Gastroesophageal sphincter (tissue), 4 donors: ENCODE results near the gene DNAI1. TPM values are rescaled to one million over a fixed set of nuclear protein-coding genes. Genes with fewer than 3 reads are reported as not detected.

Source experiments
- ATAC-seq: fragments of 150-250 bp; one replicate; pipeline ENCODE4 v1.9.1; 2016; ENCODE audit warnings: mild to moderate bottlenecking, moderate library complexity
- H3K27ac ChIP-seq, 4 donors: fragments of 200-600 bp; sonication (generic) in 3 of 4; 1 replicate in 3 of 4; 2 replicates in 1 of 4; pipeline ENCODE4 v1.5.1; 2016 to 2019
- H3K27me3 ChIP-seq: fragments of 200-600 bp; sonication (generic); one replicate; pipeline ENCODE4 v1.5.1; 2019
- H3K36me3 ChIP-seq, 2 donors: fragments of 200-600 bp; sonication (generic); one replicate each; pipeline ENCODE4 v1.5.1; 2019; ENCODE audit warnings: control low read depth in 1 of 2
- H3K4me1 ChIP-seq, 3 donors: fragments of 200-600 bp; sonication (generic); 1 replicate in 2 of 3; 2 replicates in 1 of 3; pipeline ENCODE4 v1.5.1; 2016 to 2019; ENCODE audit warnings: control low read depth in 2 of 3
- H3K4me3 ChIP-seq, 2 donors: fragments of 200-600 bp; sonication (generic); one replicate each; pipeline ENCODE4 v1.5.1; 2019; ENCODE audit warnings: mild to moderate bottlenecking in 1 of 2, moderate library complexity in 1 of 2
- H3K9me3 ChIP-seq, 3 donors: fragments of 200-600 bp; sonication (generic); one replicate each; pipeline ENCODE4 v1.5.1; 2017 to 2019; ENCODE audit warnings: control low read depth in 2 of 3
- EP300 ChIP-seq: sonication (generic); formaldehyde crosslinking; IDR thresholded peaks from one replicate; pipeline ENCODE4 v1.6.1; 2017; ENCODE audit warnings: antibody characterized with exemption, mild to moderate bottlenecking
- POLR2A ChIP-seq, 2 donors: fragments of 450-650 bp; IDR thresholded peaks; one replicate each; pipeline ENCODE4 v1.6.1; 2017; ENCODE audit warnings: antibody characterized with exemption in 2 of 2, mild to moderate bottlenecking in 2 of 2, moderate library complexity in 1 of 2
- POLR2AphosphoS5 ChIP-seq: sonication (generic); formaldehyde crosslinking; IDR thresholded peaks from one replicate; pipeline ENCODE4 v1.6.1; 2017; ENCODE audit warnings: antibody characterized with exemption
- WGBS, 2 donors: methylation state at CpG; one replicate each; pipeline ENCODE4 v1.1.5; 2018; ENCODE audit warnings: low coverage in 1 of 2; 5-methylcytosine and 5-hydroxymethylcytosine counted together
- total RNA-seq, 4 donors: library from RNA; depleted of rRNA; stranded (reverse); fragments of >200 nt; gene quantifications; one replicate each; pipeline ENCODE4 v1.1.0, GENCODE V29; 2016
- TF ChIP-seq, protein P1 (sequence below), 4 experiments: fragments of 200-600 bp in 2 of 4; fragments of 450-650 bp in 2 of 4; sonication (generic) in 1 of 4; IDR thresholded peaks; one replicate each; pipeline ENCODE4 v1.5.1; 2017 to 2019; ENCODE audit warnings: antibody characterized with exemption in 4 of 4, mild to moderate bottlenecking in 2 of 4, moderate library complexity in 2 of 4

The DNAI1 gene
- total RNA-seq, 4 donors from 2014 or later, result not detected

GRCh38 chr9:34459356-34459755, 751 bp downstream of the DNAI1 start:
- Histone ChIP-seq H3K4me1 (peaks cover 0 to 41% (median 13%) of the 10 kb centered on the region in 3 donors), H3K27me3 (no peaks in the 10 kb centered on the region), H3K27ac (no peak overlapping the region), H3K4me3 (no peak overlapping the region), H3K36me3 (no peaks in the 10 kb centered on the region), H3K9me3 (no peaks in the 10 kb centered on the region)
- no peak for ATAC-seq
- whole genome bisulfite sequencing, 2 donors, result 11 to 84% methylated on average over 1 to 10 of the region's 14 CpGs
- TF ChIP-seq, protein P1, sequence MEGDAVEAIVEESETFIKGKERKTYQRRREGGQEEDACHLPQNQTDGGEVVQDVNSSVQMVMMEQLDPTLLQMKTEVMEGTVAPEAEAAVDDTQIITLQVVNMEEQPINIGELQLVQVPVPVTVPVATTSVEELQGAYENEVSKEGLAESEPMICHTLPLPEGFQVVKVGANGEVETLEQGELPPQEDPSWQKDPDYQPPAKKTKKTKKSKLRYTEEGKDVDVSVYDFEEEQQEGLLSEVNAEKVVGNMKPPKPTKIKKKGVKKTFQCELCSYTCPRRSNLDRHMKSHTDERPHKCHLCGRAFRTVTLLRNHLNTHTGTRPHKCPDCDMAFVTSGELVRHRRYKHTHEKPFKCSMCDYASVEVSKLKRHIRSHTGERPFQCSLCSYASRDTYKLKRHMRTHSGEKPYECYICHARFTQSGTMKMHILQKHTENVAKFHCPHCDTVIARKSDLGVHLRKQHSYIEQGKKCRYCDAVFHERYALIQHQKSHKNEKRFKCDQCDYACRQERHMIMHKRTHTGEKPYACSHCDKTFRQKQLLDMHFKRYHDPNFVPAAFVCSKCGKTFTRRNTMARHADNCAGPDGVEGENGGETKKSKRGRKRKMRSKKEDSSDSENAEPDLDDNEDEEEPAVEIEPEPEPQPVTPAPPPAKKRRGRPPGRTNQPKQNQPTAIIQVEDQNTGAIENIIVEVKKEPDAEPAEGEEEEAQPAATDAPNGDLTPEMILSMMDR (IDR thresholded peaks at IDR 0.05), result no peak
- TF ChIP-seq EP300, result no peak
- no peak for TF ChIP-seq POLR2A (IDR thresholded peaks at IDR 0.05)
- TF ChIP-seq POLR2AphosphoS5, result no peak

GRCh38 chr9:34459941-34460340, 1.3 kb downstream of the DNAI1 start:
- Histone ChIP-seq H3K36me3 (no peaks in the 10 kb centered on the region), H3K4me3 (no peak overlapping the region), H3K27ac (no peak overlapping the region), H3K9me3 (no peaks in the 10 kb centered on the region), H3K4me1 (peaks cover 0 to 35% (median 7%) of the 10 kb centered on the region in 3 donors), H3K27me3 (no peaks in the 10 kb centered on the region)
- TF ChIP-seq POLR2AphosphoS5 (no peak), POLR2A (IDR thresholded peaks at IDR 0.05) (no peak), EP300 (no peak)
- TF ChIP-seq, protein P1 (IDR thresholded peaks at IDR 0.05), result no peak
- WGBS, 2 donors, result 58 to 59% methylated on average over 3 of the region's 3 CpGs
- ATAC-seq, result no peak

GRCh38 chr9:34463098-34463900, 4.7 kb downstream of the DNAI1 start:
- Histone ChIP-seq H3K36me3 (no peaks in the 10 kb centered on the region), H3K9me3 (no peaks in the 10 kb centered on the region), H3K27me3 (no peaks in the 10 kb centered on the region), H3K4me1 (peaks cover 0 to 11% (median 0%) of the 10 kb centered on the region in 3 donors), H3K4me3 (no peak overlapping the region), H3K27ac (no peak overlapping the region)
- TF ChIP-seq, protein P1 (IDR thresholded peaks at IDR 0.05), result no peak
- TF ChIP-seq POLR2AphosphoS5, result no peak
- TF ChIP-seq EP300, result no peak
- WGBS, 2 donors, result 35 to 39% methylated on average over 5 of the region's 5 CpGs
- no peak for ATAC-seq

- 74 to 75% methylated on average over 2 of the region's 2 CpGs for WGBS, 2 donors
- H3K9me3 ChIP-seq, result no peaks in the 10 kb centered on the region
- H3K36me3 ChIP-seq, result no peaks in the 10 kb centered on the region
- ATAC-seq, result no peak
- H3K4me1 ChIP-seq, result peaks cover 0 to 8% (median 0%) of the 10 kb centered on the region in 3 donors
- H3K27me3 ChIP-seq, result no peaks in the 10 kb centered on the region
- TF ChIP-seq, protein P1 (IDR thresholded peaks at IDR 0.05), result no peak
- TF ChIP-seq POLR2AphosphoS5, result no peak
- TF ChIP-seq EP300, result no peak
- no peak for TF ChIP-seq POLR2A (IDR thresholded peaks at IDR 0.05)
- H3K27ac ChIP-seq, result no peak overlapping the region
- no peak overlapping the region for H3K4me3 ChIP-seq
Observed at GRCh38 chr9:34463901-34464232, 5.3 kb downstream of the DNAI1 start.

- Histone ChIP-seq H3K27me3 (no peaks in the 10 kb centered on the region), H3K36me3 (no peaks in the 10 kb centered on the region), H3K4me3 (no peak overlapping the region), H3K27ac (no peak overlapping the region), H3K9me3 (no peaks in the 10 kb centered on the region), H3K4me1 (peaks cover 0 to 6% (median 0%) of the 10 kb centered on the region in 3 donors)
- WGBS, 2 donors, result 67% methylated on average over 1 to 2 of the region's 2 CpGs
- no peak for ATAC-seq
- TF ChIP-seq POLR2A (IDR thresholded peaks at IDR 0.05) (no peak), EP300 (no peak), POLR2AphosphoS5 (no peak)
- TF ChIP-seq, protein P1 (IDR thresholded peaks at IDR 0.05), result no peak
Observed at GRCh38 chr9:34464571-34464970, 6.0 kb downstream of the DNAI1 start.
